Effector CD8-positive, alpha-beta T cell (primary cell): Measurements from ENCODE around the gene MAGEA9B.
"Not testable (repeated sequence)": the region's sequence is repeated elsewhere in the genome, so short reads cannot be mapped to it uniquely, and the experiment has no call there.

Experiments used
- DNase-seq: peaks from one replicate; lab custom pipeline; 2025; lab: John Stamatoyannopoulos, UW
- total RNA-seq, 4 experiments: gene quantifications; one replicate each; lab custom pipeline; 2026; lab: John Stamatoyannopoulos, UW

The MAGEA9B gene
- total RNA-seq = 0 reads per million in 4 experiments

- DNase-seq = not testable (repeated sequence)
Observed at GRCh38 chrX:149587359-149587758, at the start of gene MAGEA9B. Gene MAGEA9B, minus strand, starts transcription at chrX:149587459. Its CDS starts 4,280 bp downstream, at chrX:149583179.

- DNase-seq = no peak
Observed at GRCh38 chrX:149633511-149633910, 46.3 kb upstream of the MAGEA9B start.

- DNase-seq = peak; percentile 63
Observed at GRCh38 chrX:149631234-149632165, 44.2 kb upstream of the MAGEA9B start, which contains the start of gene TMEM185A. Gene TMEM185A, minus strand, starts transcription at chrX:149631792. Its CDS starts 212 bp downstream, at chrX:149631580.

- DNase-seq = no peak
Observed at GRCh38 chrX:149630681-149631233, 43.5 kb upstream of the MAGEA9B start.

- DNase-seq = no peak
Observed at GRCh38 chrX:149629730-149630387, 42.6 kb upstream of the MAGEA9B start.

GRCh38 chrX:149628768-149629167 lies 41.5 kb upstream of the MAGEA9B start:
- no peak for DNase-seq

- no peak for DNase-seq
Observed at GRCh38 chrX:149628280-149628679, 41.0 kb upstream of the MAGEA9B start.

- DNase-seq = not testable (repeated sequence)
Observed at GRCh38 chrX:149626829-149627228, 39.6 kb upstream of the MAGEA9B start.

- DNase-seq = not testable (repeated sequence)
Observed at GRCh38 chrX:149619662-149620061, 32.4 kb upstream of the MAGEA9B start.

GRCh38 chrX:149618871-149619270 lies 31.6 kb upstream of the MAGEA9B start:
- DNase-seq = no peak

GRCh38 chrX:149611623-149612175 lies 24.4 kb upstream of the MAGEA9B start:
- no peak for DNase-seq

- no peak for DNase-seq
Observed at GRCh38 chrX:149610511-149610910, 23.3 kb upstream of the MAGEA9B start.

GRCh38 chrX:149607699-149608098 lies 20.4 kb upstream of the MAGEA9B start:
- DNase-seq = no peak

GRCh38 chrX:149605248-149605885 lies 18.1 kb upstream of the MAGEA9B start:
- not testable (repeated sequence) for DNase-seq

GRCh38 chrX:149598603-149599002 lies 11.3 kb upstream of the MAGEA9B start:
- not testable (repeated sequence) for DNase-seq

- DNase-seq = not testable (repeated sequence)
Observed at GRCh38 chrX:149595943-149596342, 8.7 kb upstream of the MAGEA9B start.

GRCh38 chrX:149595214-149595613 lies 8.0 kb upstream of the MAGEA9B start, which contains the start of gene HSFX2:
Gene HSFX2, minus strand, starts transcription at chrX:149595314. Its CDS starts 614 bp downstream, at chrX:149594700.
- not testable (repeated sequence) for DNase-seq

GRCh38 chrX:149590993-149591392 lies 3.7 kb upstream of the MAGEA9B start:
- DNase-seq = not testable (repeated sequence)

- DNase-seq = not testable (repeated sequence)
Observed at GRCh38 chrX:149585631-149586030, 1.6 kb downstream of the MAGEA9B start.

- not testable (repeated sequence) for DNase-seq
Observed at GRCh38 chrX:149573456-149573855, 13.8 kb downstream of the MAGEA9B start.

GRCh38 chrX:149572743-149573142 lies 14.5 kb downstream of the MAGEA9B start:
- DNase-seq = no peak
